GM20000 (cell line): ENCODE measurements around the gene ATXN3L.

ENCODE experiments used
- DNase-seq: peaks from one replicate; pipeline ENCODE4 v3.0.0; 2012; ENCODE audit warnings: low spot score
- TF ChIP-seq, protein P1 (sequence below): IDR thresholded peaks from 2 replicates; pipeline ENCODE4 v1.5.1; 2012; ENCODE audit warnings: mild to moderate bottlenecking, control low read depth; ENCODE audit errors: extremely low read depth, missing control alignments

The ATXN3L gene

GRCh38 chrX:13319953-13320352 is at the start of gene ATXN3L:
TSS of gene ATXN3L (minus strand) at chrX:13320053. CDS start at chrX:13319934, 119 bp downstream.
- TF ChIP-seq, protein P1, sequence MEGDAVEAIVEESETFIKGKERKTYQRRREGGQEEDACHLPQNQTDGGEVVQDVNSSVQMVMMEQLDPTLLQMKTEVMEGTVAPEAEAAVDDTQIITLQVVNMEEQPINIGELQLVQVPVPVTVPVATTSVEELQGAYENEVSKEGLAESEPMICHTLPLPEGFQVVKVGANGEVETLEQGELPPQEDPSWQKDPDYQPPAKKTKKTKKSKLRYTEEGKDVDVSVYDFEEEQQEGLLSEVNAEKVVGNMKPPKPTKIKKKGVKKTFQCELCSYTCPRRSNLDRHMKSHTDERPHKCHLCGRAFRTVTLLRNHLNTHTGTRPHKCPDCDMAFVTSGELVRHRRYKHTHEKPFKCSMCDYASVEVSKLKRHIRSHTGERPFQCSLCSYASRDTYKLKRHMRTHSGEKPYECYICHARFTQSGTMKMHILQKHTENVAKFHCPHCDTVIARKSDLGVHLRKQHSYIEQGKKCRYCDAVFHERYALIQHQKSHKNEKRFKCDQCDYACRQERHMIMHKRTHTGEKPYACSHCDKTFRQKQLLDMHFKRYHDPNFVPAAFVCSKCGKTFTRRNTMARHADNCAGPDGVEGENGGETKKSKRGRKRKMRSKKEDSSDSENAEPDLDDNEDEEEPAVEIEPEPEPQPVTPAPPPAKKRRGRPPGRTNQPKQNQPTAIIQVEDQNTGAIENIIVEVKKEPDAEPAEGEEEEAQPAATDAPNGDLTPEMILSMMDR = no peak
- no peak for DNase-seq

- TF ChIP-seq, protein P1 = no peak
- no peak for DNase-seq
Measured at GRCh38 chrX:13369256-13370030, 49.6 kb upstream of the ATXN3L start.

DNA sequence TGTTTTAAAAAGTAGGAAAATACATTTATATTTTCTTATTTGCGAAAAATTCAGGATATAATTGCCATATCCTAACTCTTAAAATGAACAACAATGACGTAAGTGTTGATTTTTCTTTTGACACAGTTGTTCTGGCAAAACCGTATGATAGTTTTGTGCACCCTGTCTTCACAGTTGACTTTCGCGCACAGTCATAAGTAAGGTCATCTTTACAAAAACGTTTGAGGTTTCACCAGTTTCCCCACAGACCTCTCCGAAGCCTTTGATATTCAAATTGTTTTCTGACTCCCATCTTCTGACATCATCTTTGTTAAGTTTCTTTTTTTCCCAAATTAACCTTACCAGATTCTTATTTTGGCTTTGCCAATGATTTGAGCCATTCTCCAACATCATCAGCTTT is 48.1 kb upstream of the ATXN3L start:
- DNase-seq = no peak
- TF ChIP-seq, protein P1 = no peak

DNA sequence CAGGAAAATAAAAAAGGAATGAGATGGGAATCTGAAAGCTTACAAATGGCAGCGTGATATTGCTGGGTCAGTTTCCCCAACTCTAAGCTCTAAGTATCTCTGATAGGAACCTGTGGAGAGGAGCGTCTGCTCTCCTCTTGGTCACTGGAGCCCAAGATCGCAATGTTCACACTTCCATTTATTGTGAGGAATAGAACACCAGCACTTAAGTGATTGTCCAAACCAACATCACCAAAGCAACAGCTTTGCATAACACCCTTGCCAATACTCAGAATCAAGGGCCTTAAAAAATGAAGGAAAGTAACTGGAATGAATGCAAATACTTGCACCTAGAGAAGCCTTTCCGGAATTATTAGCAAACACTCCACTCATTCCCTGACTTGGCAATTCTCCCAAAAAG is 46.8 kb upstream of the ATXN3L start:
- TF ChIP-seq, protein P1 = no peak
- DNase-seq = no peak

DNA sequence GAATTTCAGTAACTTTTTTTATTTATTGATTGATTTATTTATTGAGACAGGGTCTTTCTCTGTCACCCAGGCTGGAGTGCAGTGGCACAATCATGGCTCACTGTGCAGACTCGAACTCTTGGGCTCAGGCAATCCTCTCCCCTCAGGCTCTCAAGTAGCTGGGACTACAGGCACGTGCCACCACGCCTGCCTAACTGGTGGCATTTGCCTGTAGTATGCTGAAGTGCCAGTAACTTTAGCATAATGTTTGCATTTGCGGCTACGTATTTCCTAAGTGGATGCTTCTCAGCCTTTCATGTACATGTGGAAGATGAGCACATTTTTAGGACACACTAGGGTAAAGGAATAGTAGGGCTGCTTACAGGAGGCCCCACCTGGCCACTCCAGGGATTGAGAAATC is 45.3 kb upstream of the ATXN3L start:
- TF ChIP-seq, protein P1 = no peak

GRCh38 chrX:13364230-13364857 is 44.5 kb upstream of the ATXN3L start:
- TF ChIP-seq, protein P1 = no peak
- DNase-seq = no peak

More for the DNA sequence above, 45.3 kb upstream of the ATXN3L start:
- DNase-seq = no peak

DNA sequence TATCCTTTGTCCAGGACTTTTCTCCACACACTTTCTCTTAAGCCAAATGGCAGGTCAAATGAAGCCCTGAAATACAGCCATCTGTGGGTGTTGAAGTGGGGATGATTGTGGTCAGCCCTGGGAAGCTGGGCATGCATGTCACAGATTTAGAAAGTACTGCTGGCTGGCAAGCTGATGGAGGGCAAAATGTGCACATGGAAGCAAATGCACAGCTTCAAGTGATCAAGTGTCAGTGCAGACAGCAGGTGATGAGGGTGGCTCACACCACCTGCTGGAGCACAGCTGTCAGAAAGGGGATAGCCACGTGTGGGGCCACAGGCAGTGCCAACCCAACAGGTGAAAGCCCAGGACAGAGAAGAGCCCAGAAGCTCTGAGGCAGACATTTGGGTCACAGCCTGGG is 40.3 kb upstream of the ATXN3L start:
- TF ChIP-seq, protein P1 = no peak
- DNase-seq = no peak
